SJSA1 (cell line): ENCODE results near the gene KCNK5. TPM values are rescaled to one million over a fixed set of nuclear protein-coding genes. Genes with fewer than 3 reads are reported as not detected.

Experiments
- DNase-seq, 2 experiments: peaks; one replicate each; pipeline ENCODE4 v3.0.0-alpha.2; 2015 to 2020; ENCODE audit warnings: low spot score in 2 of 2, low read depth in 1 of 2
- H3K27ac ChIP-seq: fragments of 250-450 bp; sonication (Bioruptor Pico); 2 replicates; pipeline ENCODE4 v1.5.1; 2020; ENCODE audit warnings: mild to moderate bottlenecking, moderate library complexity
- H3K27me3 ChIP-seq: fragments of 250-450 bp; sonication (Bioruptor Pico); replicated peaks from 2 replicates; pipeline ENCODE4 v1.5.1; 2020; ENCODE audit warnings: mild to moderate bottlenecking, moderate library complexity
- H3K36me3 ChIP-seq: fragments of 250-450 bp; sonication (Bioruptor Pico); 2 replicates; pipeline ENCODE4 v1.5.1; 2020; ENCODE audit warnings: mild to moderate bottlenecking
- H3K4me1 ChIP-seq: fragments of 250-450 bp; sonication (Bioruptor Pico); replicated peaks from 2 replicates; pipeline ENCODE4 v1.6.1; 2021; ENCODE audit warnings: mild to moderate bottlenecking
- H3K4me3 ChIP-seq: fragments of 250-450 bp; sonication (Bioruptor Pico); 2 replicates; pipeline ENCODE4 v1.5.1; 2020; ENCODE audit warnings: mild to moderate bottlenecking
- H3K9me3 ChIP-seq: fragments of 250-450 bp; sonication (Bioruptor Pico); replicated peaks from 2 replicates; pipeline ENCODE4 v1.5.1; 2020; ENCODE audit warnings: mild to moderate bottlenecking
- total RNA-seq: library from RNA; depleted of rRNA; stranded (reverse); fragments of >200 nt; shearing (Covaris generic); gene quantifications from 2 replicates; pipeline ENCODE4 v1.2.3, GENCODE V29; 2014

KCNK5 gene
- total RNA-seq, 1 experiment from 2014 or later: not detected

DNA sequence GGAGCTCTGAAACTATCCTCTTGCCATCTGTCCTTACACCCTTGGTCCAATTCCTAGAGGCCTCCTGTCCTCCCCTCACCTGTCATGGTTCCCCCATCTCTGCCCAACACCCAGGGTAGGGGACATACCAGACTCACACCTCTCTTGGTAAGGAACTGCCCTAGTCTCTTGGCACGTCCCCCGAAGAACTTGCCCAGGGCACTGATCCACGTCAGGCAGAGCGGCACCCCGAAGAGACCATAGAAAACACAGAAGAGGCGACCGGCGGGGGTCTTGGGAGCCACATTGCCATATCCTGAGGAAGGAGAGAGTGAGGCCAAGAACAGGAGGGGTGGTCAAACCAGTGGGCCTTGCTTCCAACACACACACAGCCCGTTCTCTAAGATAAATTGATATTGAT is 34.8 kb downstream of the KCNK5 start:
- Histone ChIP-seq H3K4me1 (no peaks in the 10 kb centered on the region), H3K4me3 (no peak overlapping the region), H3K36me3 (no peaks in the 10 kb centered on the region), H3K27ac (no peak overlapping the region), H3K9me3 (no peaks in the 10 kb centered on the region), H3K27me3 (no peaks in the 10 kb centered on the region)
- DNase-seq: no peak

DNA sequence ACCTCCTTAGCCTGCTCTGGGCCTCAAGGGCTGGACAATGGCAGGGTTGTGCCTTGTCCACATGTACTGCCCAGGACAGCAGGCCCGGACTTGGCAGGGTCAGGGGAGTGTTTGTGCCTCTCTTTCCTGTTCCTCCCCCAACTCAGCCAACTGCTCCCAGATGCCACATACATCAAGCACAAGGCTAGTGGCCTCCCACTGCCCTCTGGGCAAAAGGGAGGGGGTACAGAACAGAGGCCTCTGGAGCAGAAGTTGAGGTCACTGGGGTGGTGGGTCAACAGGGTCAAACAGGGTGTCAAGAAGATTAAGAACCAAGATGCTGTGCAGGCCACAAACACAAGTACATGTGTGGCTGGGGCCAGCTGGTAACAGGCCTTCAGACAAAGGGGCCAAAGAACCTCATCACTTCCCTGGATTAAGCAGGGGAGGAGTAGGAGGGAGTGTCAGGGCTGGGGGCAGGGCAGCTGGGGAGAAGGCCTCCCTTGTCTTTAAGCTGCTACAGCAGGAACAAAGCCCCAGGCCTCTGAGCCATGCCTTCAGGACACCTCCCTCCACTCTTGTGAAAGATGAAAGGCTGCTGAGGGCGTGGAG is 36.0 kb downstream of the KCNK5 start:
- Histone ChIP-seq H3K27me3 (no peaks in the 10 kb centered on the region), H3K9me3 (no peaks in the 10 kb centered on the region), H3K27ac (no peak overlapping the region), H3K36me3 (no peaks in the 10 kb centered on the region), H3K4me1 (no peaks in the 10 kb centered on the region), H3K4me3 (no peak overlapping the region)
- DNase-seq: no peak

DNA sequence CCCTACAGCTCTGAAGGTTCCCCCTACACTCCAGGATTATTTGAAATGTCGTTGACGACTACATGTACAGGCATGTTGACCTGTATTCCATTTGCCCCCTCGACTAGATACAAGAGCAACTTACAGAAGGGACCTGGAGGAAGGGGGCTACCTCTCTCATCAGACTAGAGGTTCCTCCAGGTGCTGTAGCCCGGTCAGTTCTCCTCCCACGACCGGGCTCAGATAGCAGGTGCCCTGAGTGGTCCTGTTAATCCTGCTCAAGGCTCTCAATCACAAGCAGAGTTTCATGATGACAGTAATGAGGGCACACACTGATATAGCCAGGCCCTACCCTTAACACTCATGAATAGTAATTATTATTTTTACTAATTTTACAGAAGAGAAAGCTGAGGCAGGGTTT is 36.5 kb downstream of the KCNK5 start:
- Histone ChIP-seq H3K4me3 (no peak overlapping the region), H3K27ac (no peak overlapping the region), H3K4me1 (no peaks in the 10 kb centered on the region), H3K36me3 (no peaks in the 10 kb centered on the region), H3K9me3 (no peaks in the 10 kb centered on the region), H3K27me3 (no peaks in the 10 kb centered on the region)
- DNase-seq: no peak

GRCh38 chr6:39191236-39191930 is 37.9 kb downstream of the KCNK5 start:
- Histone ChIP-seq H3K36me3 (no peaks in the 10 kb centered on the region), H3K27me3 (no peaks in the 10 kb centered on the region), H3K4me3 (no peak overlapping the region), H3K27ac (no peak overlapping the region), H3K9me3 (no peaks in the 10 kb centered on the region), H3K4me1 (no peaks in the 10 kb centered on the region)
- no peak for DNase-seq

DNA sequence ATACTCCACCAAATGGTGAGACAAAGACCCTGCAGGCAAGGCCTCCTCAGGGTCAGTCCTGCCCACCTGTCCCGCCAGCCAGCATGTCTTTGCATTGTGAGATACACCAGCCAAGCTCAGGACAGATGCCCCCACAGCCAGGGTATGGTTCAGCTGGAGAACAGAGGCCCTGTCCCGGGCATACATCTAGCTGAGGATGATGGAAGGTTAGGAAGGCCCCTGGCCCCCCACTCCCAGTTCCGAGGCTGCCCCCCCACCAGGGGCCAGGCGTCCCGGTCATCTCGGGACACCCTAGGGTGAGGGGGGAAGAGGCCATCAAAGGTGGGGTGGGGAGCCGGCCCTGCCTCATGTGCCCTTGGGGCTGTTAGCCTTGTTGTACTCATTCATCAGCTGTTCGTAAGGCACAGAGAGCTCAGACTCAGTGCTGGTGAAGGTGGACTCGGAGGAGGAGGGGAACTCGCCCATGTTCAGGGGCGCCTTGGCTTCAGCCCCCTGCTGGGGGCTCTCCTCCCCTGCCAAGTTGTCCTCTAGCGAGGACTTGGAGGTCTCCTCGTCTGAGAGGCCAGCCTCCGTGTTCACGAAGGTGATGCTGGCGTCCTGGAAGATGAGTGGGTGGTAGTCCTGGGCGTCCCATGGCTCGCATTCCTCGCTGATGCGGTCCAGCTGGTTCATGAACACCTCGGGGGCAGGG is 38.6 kb downstream of the KCNK5 start:
- no peaks in the 10 kb centered on the region for H3K9me3 ChIP-seq
- no peak overlapping the region for H3K27ac ChIP-seq
- no peaks in the 10 kb centered on the region for H3K27me3 ChIP-seq
- no peak overlapping the region for H3K4me3 ChIP-seq
- no peaks in the 10 kb centered on the region for H3K4me1 ChIP-seq
- H3K36me3 ChIP-seq: no peaks in the 10 kb centered on the region
- DNase-seq: no peak

DNA sequence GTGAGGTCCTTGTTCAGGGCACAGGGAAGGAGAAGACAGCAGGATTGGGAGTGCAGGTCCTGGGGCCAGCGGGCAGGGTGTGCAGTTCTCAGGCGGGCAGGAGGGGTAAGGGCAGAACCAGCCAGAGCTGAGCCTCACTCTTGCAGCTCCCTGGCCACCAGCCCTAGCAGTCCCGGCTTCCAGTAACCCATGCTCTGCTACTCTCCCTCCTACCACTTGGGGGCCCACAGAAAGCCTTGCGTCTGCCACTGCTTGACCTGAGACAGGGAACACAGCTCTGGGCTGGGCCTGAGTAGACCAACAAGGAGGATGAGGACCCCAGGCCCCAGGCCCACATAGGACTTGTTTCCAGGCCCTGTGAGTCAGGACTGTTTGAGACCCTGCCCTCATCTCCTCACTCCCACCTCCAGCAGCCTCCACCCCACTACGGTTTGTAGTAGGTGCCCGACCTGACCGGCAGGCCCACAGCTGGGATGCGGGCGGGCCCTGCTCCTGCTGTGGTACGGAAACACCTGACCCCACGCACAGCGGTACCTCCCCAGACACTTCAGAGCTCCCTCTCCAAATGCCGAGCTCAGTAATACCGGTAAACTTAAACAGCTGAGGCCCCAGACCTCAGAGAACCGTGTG is 39.2 kb downstream of the KCNK5 start:
- H3K4me3 ChIP-seq: no peak overlapping the region
- no peak for DNase-seq
- no peaks in the 10 kb centered on the region for H3K4me1 ChIP-seq
- no peaks in the 10 kb centered on the region for H3K36me3 ChIP-seq
- no peak overlapping the region for H3K27ac ChIP-seq
- no peaks in the 10 kb centered on the region for H3K9me3 ChIP-seq
- H3K27me3 ChIP-seq: no peaks in the 10 kb centered on the region

GRCh38 chr6:39189131-39189530 is 40.1 kb downstream of the KCNK5 start:
- H3K4me1 ChIP-seq: no peaks in the 10 kb centered on the region
- no peak overlapping the region for H3K27ac ChIP-seq
- H3K9me3 ChIP-seq: no peaks in the 10 kb centered on the region
- no peak overlapping the region for H3K4me3 ChIP-seq
- no peak for DNase-seq
- no peaks in the 10 kb centered on the region for H3K36me3 ChIP-seq
- no peaks in the 10 kb centered on the region for H3K27me3 ChIP-seq

DNA sequence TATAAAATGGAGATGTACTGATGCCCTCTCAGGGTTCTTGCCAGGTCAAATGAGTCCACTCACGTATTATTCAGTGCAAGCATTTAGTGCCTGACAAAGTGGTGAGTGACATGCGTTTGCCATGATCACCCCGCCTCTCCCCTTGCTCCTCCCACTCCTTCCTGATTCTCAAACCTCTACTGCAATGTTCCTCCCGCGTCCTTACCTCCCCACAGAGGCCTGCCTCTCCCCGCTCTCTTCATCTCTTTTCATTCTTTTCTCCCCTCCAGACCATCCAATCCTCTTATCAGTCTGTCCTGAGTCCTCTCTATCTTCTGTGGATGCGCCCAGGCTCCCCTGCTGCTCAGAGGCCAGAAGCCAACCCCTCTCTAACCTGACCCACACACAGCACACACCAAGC is 40.7 kb downstream of the KCNK5 start:
- no peaks in the 10 kb centered on the region for H3K4me1 ChIP-seq
- no peaks in the 10 kb centered on the region for H3K9me3 ChIP-seq
- no peak overlapping the region for H3K27ac ChIP-seq
- no peaks in the 10 kb centered on the region for H3K27me3 ChIP-seq
- no peak overlapping the region for H3K4me3 ChIP-seq
- no peaks in the 10 kb centered on the region for H3K36me3 ChIP-seq
- DNase-seq: no peak

GRCh38 chr6:39188098-39188450 is 41.2 kb downstream of the KCNK5 start:
- no peaks in the 10 kb centered on the region for H3K27me3 ChIP-seq
- DNase-seq: no peak
- H3K4me1 ChIP-seq: no peaks in the 10 kb centered on the region
- no peaks in the 10 kb centered on the region for H3K36me3 ChIP-seq
- H3K9me3 ChIP-seq: no peaks in the 10 kb centered on the region
- no peak overlapping the region for H3K4me3 ChIP-seq
- H3K27ac ChIP-seq: no peak overlapping the region

- Histone ChIP-seq H3K27me3 (no peaks in the 10 kb centered on the region), H3K4me3 (no peak overlapping the region), H3K9me3 (no peaks in the 10 kb centered on the region), H3K4me1 (no peaks in the 10 kb centered on the region), H3K36me3 (no peaks in the 10 kb centered on the region), H3K27ac (no peak overlapping the region)
- no peak for DNase-seq
Measured at GRCh38 chr6:39184906-39185580, 44.2 kb downstream of the KCNK5 start.

- no peak for DNase-seq
- no peaks in the 10 kb centered on the region for H3K4me1 ChIP-seq
- no peak overlapping the region for H3K27ac ChIP-seq
- H3K27me3 ChIP-seq: no peaks in the 10 kb centered on the region
- no peaks in the 10 kb centered on the region for H3K9me3 ChIP-seq
- no peak overlapping the region for H3K4me3 ChIP-seq
- no peaks in the 10 kb centered on the region for H3K36me3 ChIP-seq
Measured at GRCh38 chr6:39182604-39183003, 46.7 kb downstream of the KCNK5 start.

- no peak for DNase-seq
- Histone ChIP-seq H3K27me3 (no peaks in the 10 kb centered on the region; the same call in 1 of the 2 replicates), H3K4me3 (no peak overlapping the region), H3K36me3 (no peaks in the 10 kb centered on the region), H3K4me1 (no peaks in the 10 kb centered on the region), H3K9me3 (no peaks in the 10 kb centered on the region; the same call in 1 of the 2 replicates), H3K27ac (no peak overlapping the region)
Measured at GRCh38 chr6:39181826-39182225, 47.4 kb downstream of the KCNK5 start.

DNA sequence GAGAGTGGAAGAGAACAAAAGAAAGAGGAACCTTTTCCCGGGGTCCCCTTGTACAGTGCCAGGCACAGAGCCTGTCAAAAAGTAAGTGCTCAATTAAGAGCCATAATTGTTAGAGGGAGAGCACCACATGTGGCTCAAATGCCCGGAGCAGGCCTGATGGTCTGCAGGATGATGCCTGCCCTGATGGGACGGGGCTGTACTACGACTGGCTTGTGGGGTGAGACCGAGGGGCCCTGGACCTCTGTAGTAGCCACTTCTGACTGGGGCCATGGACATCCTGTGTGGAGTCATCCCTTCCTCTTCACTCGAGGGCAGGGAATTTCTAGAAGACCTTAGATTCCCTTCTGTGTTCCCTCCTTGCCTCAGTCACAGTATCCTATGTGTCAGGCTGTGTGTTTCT is 47.9 kb downstream of the KCNK5 start:
- Histone ChIP-seq H3K9me3 (no peaks in the 10 kb centered on the region; the same call in 1 of the 2 replicates), H3K36me3 (no peaks in the 10 kb centered on the region), H3K4me3 (no peak overlapping the region)

More for the DNA sequence above, 47.9 kb downstream of the KCNK5 start:
- no peaks in the 10 kb centered on the region for H3K4me1 ChIP-seq
- no peak for DNase-seq
- no peak overlapping the region for H3K27ac ChIP-seq
- no peaks in the 10 kb centered on the region; the same call in 1 of the 2 replicates for H3K27me3 ChIP-seq
